ENCODE data around the gene SLC27A4. TPM values are rescaled to one million over a fixed set of nuclear protein-coding genes. Genes with fewer than 3 reads are reported as not detected.

SLC27A4 gene
- total RNA-seq, 2 experiments from 2014 or later: 8.4 to 10.2 TPM

DNA sequence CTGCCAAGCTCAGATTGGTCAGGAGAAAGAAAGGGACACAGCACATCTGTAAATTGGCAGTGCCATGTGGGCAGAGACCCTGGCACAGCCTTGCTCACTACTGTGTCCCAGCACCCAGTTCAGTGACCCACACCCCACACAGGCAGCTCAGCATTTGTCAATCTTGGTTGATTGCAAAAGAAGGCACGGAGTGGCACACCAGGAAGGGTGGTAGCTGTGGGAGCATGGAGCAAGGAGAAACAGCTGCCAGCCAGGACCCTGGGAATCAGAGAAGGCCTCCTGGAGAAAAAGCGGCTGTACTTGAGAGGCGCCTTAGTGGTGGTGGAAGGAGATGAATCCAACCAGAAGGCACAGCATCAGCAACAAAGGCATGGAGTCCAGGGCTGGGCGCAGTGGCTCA is 3.5 kb downstream of the SLC27A4 start:
- CTCF ChIA-PET: interaction anchor here (0.6 to 1.7 kb wide), 4 partner anchors 18 to 617 kb away, joined by 3 to 11 read pairs (median 3); no protein-coding TSS in a partner anchor
- Mint-ChIP-seq H3K9me3 (ENCODE audit: low read depth) (no peaks in the 10 kb centered on the region), H3K27me3 (no peaks in the 10 kb centered on the region), H3K4me1 (peaks cover 6% of the 10 kb centered on the region), H3K36me3 (ENCODE audit: low read depth) (peaks cover 11% of the 10 kb centered on the region), H3K27ac (no peak overlapping the region), H3K4me3 (no peak overlapping the region)
- POLR2A ChIA-PET: no interaction called here
- intact Hi-C loops (cut with DNase I, micrococcal nuclease): loop anchor here in 1 of 2 experiments (5.0 kb wide), 1 partner anchor 47 kb away; no protein-coding TSS in a partner anchor
- ATAC-seq: no peak
- no peak for DNase-seq

DNA sequence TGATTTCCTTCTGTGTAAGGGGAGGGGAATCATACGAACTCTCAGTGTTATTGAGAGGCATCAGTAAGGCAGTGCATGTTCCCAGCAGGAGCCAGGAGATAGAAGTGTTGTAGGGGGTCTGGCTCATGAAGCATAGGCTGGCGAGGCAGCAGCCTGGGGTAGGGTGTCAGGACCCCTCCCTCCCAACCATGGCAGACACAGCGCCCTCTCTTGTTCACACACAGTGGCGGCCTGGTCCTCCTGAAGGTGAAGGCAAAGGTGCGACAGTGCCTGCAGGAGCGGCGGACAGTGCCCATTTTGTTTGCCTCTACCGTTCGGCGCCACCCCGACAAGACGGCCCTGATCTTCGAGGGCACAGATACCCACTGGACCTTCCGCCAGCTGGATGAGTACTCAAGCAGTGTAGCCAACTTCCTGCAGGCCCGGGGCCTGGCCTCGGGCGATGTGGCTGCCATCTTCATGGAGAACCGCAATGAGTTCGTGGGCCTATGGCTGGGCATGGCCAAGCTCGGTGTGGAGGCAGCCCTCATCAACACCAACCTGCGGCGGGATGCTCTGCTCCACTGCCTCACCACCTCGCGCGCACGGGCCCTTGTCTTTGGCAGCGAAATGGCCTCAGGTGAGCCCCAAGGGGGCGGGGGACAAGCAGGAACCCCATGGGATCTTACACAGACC is 4.7 kb downstream of the SLC27A4 start:
- H3K9me3 Mint-ChIP-seq (ENCODE audit: low read depth): no peaks in the 10 kb centered on the region
- no peaks in the 10 kb centered on the region for H3K27me3 Mint-ChIP-seq
- no peak overlapping the region for H3K27ac Mint-ChIP-seq
- intact Hi-C loops (cut with DNase I, micrococcal nuclease): loop anchor here in 1 of 2 experiments (5.0 kb wide), 1 partner anchor 48 kb away; no protein-coding TSS in a partner anchor
- peaks cover 4% of the 10 kb centered on the region for H3K4me1 Mint-ChIP-seq
- no peak for ATAC-seq
- DNase-seq: no peak
- ChIA-PET CTCF (interaction anchor here (1.1 to 1.8 kb wide), 4 partner anchors 15 to 224 kb away, joined by 3 to 11 read pairs (median 4); no protein-coding TSS in a partner anchor), POLR2A (no interaction called here)
- no peak overlapping the region for H3K4me3 Mint-ChIP-seq
- peaks cover 13% of the 10 kb centered on the region for H3K36me3 Mint-ChIP-seq (ENCODE audit: low read depth)

DNA sequence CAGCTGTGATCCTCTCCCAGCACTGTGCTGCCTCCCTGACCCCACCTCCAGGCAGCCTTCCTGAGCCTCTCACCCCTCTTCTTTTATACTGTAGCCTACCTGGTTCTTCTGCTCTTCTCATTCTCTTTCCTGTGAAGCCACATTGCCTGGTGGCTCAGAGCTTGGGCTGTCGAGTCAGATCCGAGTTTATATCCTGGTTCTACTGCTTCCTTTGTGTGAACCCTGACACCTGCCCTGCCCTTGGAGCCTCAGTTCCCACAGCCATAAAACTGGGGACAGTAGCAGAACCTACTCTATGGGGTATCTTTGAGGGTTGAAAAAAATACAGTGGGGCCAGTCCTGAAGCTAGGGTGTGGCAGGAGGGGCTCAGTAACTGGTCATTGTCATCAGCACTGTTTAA is 8.8 kb downstream of the SLC27A4 start:
- ChIA-PET POLR2A (interaction anchor here (0.5 to 0.7 kb wide), 2 partner anchors 13 to 25 kb away, joined by 3 read pairs; no protein-coding TSS in a partner anchor), CTCF (interaction anchor here (1.2 kb wide), 1 partner anchor 11 kb away, joined by 3 read pairs; no protein-coding TSS in a partner anchor)
- Mint-ChIP-seq H3K36me3 (ENCODE audit: low read depth) (peaks cover 10% of the 10 kb centered on the region), H3K4me1 (no peaks in the 10 kb centered on the region), H3K27me3 (no peaks in the 10 kb centered on the region), H3K27ac (no peak overlapping the region), H3K4me3 (no peak overlapping the region), H3K9me3 (ENCODE audit: low read depth) (no peaks in the 10 kb centered on the region)
- DNase-seq (no peak), ATAC-seq (no peak)
- intact Hi-C loops (cut with DNase I, micrococcal nuclease): no loop called here

DNA sequence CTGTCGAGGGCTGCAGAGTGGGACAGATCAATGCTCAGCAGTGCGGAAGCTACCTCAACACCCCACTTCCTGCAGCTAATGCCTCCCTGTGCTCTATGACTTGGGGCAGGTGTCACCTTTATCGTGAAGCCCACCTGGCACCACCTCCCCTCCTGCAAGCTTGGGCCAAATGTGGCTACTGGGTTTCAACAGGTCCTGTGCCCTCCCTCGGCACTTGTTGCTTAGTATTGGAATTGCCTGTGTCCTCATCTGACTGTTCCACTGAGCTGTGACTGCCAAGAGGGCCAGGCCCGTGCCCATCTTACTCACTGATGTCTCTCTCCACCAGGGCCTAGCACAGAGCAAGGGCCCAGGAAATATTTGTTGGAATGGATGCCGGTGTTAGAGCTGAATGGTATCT is 9.4 kb downstream of the SLC27A4 start:
- Mint-ChIP-seq H3K4me3 (no peak overlapping the region), H3K9me3 (ENCODE audit: low read depth) (no peaks in the 10 kb centered on the region), H3K4me1 (no peaks in the 10 kb centered on the region), H3K27me3 (no peaks in the 10 kb centered on the region), H3K36me3 (ENCODE audit: low read depth) (peaks cover 11% of the 10 kb centered on the region), H3K27ac (no peak overlapping the region)
- ATAC-seq: no peak
- no peak for DNase-seq
- ChIA-PET POLR2A (interaction anchor here (0.5 to 0.7 kb wide), 2 partner anchors 12 to 317 kb away, joined by 3 read pairs; no protein-coding TSS in a partner anchor), CTCF (interaction anchor here (1.2 kb wide), 1 partner anchor 10 kb away, joined by 3 read pairs; no protein-coding TSS in a partner anchor)
- intact Hi-C loops (cut with DNase I, micrococcal nuclease): no loop called here

DNA sequence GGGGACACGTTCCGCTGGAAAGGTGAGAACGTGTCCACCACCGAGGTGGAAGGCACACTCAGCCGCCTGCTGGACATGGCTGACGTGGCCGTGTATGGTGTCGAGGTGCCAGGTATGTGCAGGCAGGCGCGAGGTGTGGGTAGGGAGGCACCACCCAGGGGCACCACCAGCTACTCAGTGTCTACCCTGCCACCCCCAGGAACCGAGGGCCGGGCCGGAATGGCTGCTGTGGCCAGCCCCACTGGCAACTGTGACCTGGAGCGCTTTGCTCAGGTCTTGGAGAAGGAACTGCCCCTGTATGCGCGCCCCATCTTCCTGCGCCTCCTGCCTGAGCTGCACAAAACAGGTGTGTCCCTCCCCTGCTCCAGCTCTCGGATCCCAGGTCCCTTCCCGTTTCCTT is 15.1 kb downstream of the SLC27A4 start:
- no peaks in the 10 kb centered on the region for H3K27me3 Mint-ChIP-seq
- CTCF ChIA-PET: interaction anchor here (0.8 kb wide), 1 partner anchor 10 kb away, joined by 3 read pairs; no protein-coding TSS in a partner anchor
- H3K4me1 Mint-ChIP-seq: no peaks in the 10 kb centered on the region
- no peak overlapping the region for H3K4me3 Mint-ChIP-seq
- H3K36me3 Mint-ChIP-seq (ENCODE audit: low read depth): peaks cover 15% of the 10 kb centered on the region
- ATAC-seq: no peak
- H3K27ac Mint-ChIP-seq: no peak overlapping the region
- intact Hi-C loops (cut with DNase I, micrococcal nuclease): no loop called here
- no peaks in the 10 kb centered on the region for H3K9me3 Mint-ChIP-seq (ENCODE audit: low read depth)
- DNase-seq: no peak
- POLR2A ChIA-PET: no interaction called here

DNA sequence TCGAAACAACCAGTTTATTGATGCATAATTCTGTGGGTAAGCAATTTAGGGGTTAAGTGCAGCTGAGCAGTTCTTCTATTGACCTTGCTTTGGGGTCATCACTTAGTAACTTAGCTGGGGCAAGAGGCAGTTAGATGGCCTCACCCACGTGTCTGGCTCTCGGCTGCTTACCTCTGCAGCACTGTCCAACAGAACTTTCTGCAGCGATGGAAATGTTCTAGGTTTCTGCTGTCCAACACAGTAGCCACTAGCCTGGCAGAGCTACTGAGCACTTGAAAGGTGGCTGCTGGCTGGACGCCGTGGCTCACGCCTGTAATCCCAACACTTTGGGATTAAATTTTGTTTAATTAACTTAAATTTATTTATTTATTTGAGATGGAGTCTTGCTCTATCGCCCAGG is 17.8 kb downstream of the SLC27A4 start:
- H3K4me1 Mint-ChIP-seq: peaks cover 13% of the 10 kb centered on the region
- H3K36me3 Mint-ChIP-seq (ENCODE audit: low read depth): peaks cover 15% of the 10 kb centered on the region
- no peak overlapping the region for H3K4me3 Mint-ChIP-seq
- H3K9me3 Mint-ChIP-seq (ENCODE audit: low read depth): no peaks in the 10 kb centered on the region
- ChIA-PET POLR2A (no interaction called here), CTCF (interaction anchor here (0.6 to 1.3 kb wide), 2 partner anchors 17 to 68 kb away, joined by 3 read pairs; no protein-coding TSS in a partner anchor)
- ATAC-seq: no peak
- no peaks in the 10 kb centered on the region for H3K27me3 Mint-ChIP-seq
- DNase-seq: no peak
- intact Hi-C loops (cut with DNase I, micrococcal nuclease): no loop called here
- H3K27ac Mint-ChIP-seq: no peak overlapping the region

DNA sequence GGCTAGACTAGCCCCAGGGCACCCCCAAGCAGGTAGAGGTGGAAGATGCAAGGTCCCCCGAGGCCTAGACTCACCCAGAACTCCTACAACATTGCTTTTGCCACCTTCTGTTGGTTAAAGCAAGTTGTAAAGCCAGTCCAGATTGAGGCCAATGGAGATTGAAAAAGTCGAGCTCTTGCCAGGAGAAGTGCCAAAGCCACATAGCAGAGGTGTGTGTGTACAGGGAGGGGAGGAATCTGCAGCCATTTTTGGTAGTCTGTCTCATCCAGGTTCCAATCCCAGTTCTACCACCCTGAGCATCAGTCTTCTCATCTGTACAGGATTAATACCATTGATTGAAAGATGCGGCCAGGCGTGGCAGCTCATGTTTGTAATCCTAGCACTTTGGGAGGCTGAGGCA is 18.5 kb downstream of the SLC27A4 start:
- Mint-ChIP-seq H3K4me3 (no peak overlapping the region), H3K9me3 (ENCODE audit: low read depth) (no peaks in the 10 kb centered on the region), H3K4me1 (peaks cover 13% of the 10 kb centered on the region), H3K36me3 (ENCODE audit: low read depth) (peaks cover 15% of the 10 kb centered on the region), H3K27me3 (no peaks in the 10 kb centered on the region), H3K27ac (no peak overlapping the region)
- POLR2A ChIA-PET: no interaction called here
- intact Hi-C loops (cut with DNase I, micrococcal nuclease): no loop called here
- no peak for ATAC-seq
- no peak for DNase-seq
- CTCF ChIA-PET: interaction anchor here (0.7 to 1.1 kb wide), 3 partner anchors 9 to 41 kb away, joined by 3 to 5 read pairs (median 4); no protein-coding TSS in a partner anchor

DNA sequence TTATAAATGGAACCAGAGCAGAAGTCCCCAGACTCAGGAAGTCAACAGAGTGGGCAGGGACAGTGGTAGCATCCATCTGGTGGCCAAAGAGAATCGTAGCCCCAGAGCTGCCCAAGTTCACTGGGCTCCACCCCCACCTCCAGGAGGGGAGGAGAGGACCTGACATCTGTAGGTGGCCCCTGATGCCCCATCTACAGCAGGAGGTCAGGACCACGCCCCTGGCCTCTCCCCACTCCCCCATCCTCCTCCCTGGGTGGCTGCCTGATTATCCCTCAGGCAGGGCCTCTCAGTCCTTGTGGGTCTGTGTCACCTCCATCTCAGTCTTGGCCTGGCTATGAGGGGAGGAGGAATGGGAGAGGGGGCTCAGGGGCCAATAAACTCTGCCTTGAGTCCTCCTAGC is 20.5 kb downstream of the SLC27A4 start:
- Mint-ChIP-seq H3K4me3 (no peak overlapping the region), H3K27me3 (no peaks in the 10 kb centered on the region), H3K27ac (peak overlapping the region; percentile 59), H3K9me3 (ENCODE audit: low read depth) (no peaks in the 10 kb centered on the region), H3K4me1 (peaks cover 19% of the 10 kb centered on the region), H3K36me3 (ENCODE audit: low read depth) (peaks cover 7% of the 10 kb centered on the region)
- ChIA-PET CTCF (interaction anchor here (0.8 to 5.6 kb wide), 10 partner anchors 10 to 278 kb away, joined by 3 to 36 read pairs (median 5); partner anchors contain the start of genes GLE1 and URM1), POLR2A (interaction anchor here (0.5 to 1.8 kb wide), 2 partner anchors 10 to 19 kb away, joined by 3 to 8 read pairs; partner anchors contain the start of gene URM1)
- intact Hi-C loops (cut with DNase I, micrococcal nuclease): no loop called here
- no peak for DNase-seq
- ATAC-seq: no peak

DNA sequence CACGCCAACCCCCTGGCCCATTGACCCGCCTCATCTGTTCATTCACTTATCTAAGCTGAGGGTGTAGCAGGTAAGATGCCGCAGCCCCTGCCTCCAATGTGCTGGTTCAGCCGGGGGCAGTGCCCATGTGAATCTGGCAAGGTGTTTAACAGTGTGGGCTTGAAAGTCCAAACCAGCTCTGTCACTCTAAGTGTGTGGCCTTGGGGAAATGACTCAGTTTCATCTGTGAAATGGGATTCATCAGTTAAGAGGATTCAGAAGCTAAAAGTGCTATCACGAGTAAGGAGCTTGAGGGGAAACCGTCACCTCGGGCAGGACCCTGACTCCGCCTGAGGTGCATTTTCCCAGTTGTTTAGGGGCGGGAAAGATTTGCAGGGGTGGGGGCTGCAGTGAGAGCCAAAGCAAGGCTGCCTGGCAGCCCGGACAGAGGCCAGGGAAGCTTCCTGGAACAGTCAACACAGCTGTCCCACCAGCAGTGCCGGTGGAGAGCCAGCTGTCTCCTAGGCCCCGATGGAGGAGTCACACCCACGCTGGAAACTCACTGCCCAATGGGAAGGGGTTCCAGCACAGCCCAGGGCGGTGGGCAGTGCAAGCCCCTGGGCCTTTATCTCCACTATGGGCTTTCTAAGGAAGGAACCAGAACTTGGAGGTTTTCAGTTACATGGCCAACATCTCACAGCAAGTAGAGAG is 21.1 kb downstream of the SLC27A4 start:
- DNase-seq (peak; percentile 12), ATAC-seq (no peak)
- intact Hi-C loops (cut with DNase I, micrococcal nuclease): no loop called here
- ChIA-PET POLR2A (interaction anchor here (0.5 to 1.8 kb wide), 6 partner anchors 10 to 421 kb away, joined by 3 to 8 read pairs (median 3); partner anchors contain the start of gene URM1), CTCF (interaction anchor here (0.6 to 5.6 kb wide), 28 partner anchors 9 to 677 kb away, joined by 3 to 36 read pairs (median 4); partner anchors contain the start of genes GLE1, GOLGA2, PKN3 and SWI5)
- Mint-ChIP-seq H3K4me3 (peak overlapping the region; percentile 62), H3K4me1 (peaks cover 19% of the 10 kb centered on the region), H3K27ac (peak overlapping the region; percentile 59), H3K9me3 (ENCODE audit: low read depth) (no peaks in the 10 kb centered on the region), H3K27me3 (no peaks in the 10 kb centered on the region), H3K36me3 (ENCODE audit: low read depth) (peaks cover 3% of the 10 kb centered on the region)

DNA sequence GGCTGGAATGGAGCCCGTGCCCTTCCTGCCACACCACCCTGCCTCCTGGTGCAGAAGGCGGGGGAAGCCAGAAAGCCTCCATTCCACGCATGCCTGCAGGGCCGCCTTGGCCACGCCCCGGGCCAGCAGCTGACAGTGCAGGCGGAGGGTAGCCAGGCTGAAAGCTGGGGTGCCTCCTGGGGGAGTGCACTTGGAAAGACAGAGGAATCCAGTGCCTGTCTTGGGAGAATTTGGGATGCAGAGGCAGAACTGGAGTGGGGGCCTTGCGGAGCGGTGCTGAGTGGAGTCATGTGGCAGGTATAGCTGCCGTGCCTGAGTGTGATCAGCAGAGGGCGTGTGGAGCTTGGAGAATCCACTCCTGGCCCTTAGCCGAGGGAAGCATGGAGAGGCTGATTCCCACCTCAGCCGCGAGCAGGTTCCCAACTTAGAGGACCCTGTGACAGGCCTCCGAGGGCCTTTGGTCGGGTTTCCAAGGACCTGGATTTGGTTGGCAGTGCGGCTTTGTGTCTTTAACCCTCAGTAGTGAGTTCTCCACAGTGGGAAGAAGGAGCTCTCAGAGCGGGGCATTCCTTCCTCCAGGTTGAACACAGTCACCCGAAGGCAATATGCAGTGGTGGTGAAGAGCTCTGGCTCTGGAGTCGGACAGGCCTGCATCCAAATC is 21.8 kb downstream of the SLC27A4 start:
- Mint-ChIP-seq H3K4me1 (peaks cover 19% of the 10 kb centered on the region), H3K4me3 (peak overlapping the region; percentile 62), H3K27ac (peak overlapping the region; percentile 59), H3K36me3 (ENCODE audit: low read depth) (peaks cover 3% of the 10 kb centered on the region), H3K27me3 (no peaks in the 10 kb centered on the region), H3K9me3 (ENCODE audit: low read depth) (no peaks in the 10 kb centered on the region)
- DNase-seq (peak; percentile 85), ATAC-seq (peak; percentile 93)
- ChIA-PET POLR2A (interaction anchor here (0.5 to 1.8 kb wide), 7 partner anchors 9 to 420 kb away, joined by 3 to 8 read pairs (median 3); partner anchors contain the start of gene URM1), CTCF (interaction anchor here (0.5 to 5.6 kb wide), 38 partner anchors 9 to 1518 kb away, joined by 3 to 36 read pairs (median 4); partner anchors contain the start of genes GLE1, GOLGA2, MIGA2 and PKN3)
- intact Hi-C loops (cut with DNase I, micrococcal nuclease): loop anchor here (1.0 to 2.0 kb wide), 7 partner anchors 50 to 293 kb away; partner anchors contain the start of genes CERCAM (in 1 of the 2), GLE1 (in 1 of the 2), ODF2 (in 1 of the 2) and SLC25A25 (in 1 of the 2)
